ENCODE results near the gene GDE1.

GDE1 gene

GRCh38 chr16:19486051-19486450 lies 35.8 kb downstream of the GDE1 start:
- Histone ChIP-seq H3K27ac (ENCODE audit: low read depth, low read length) (no peak overlapping the region), H3K9me2 (replicated peaks; ENCODE audit: insufficient read depth, low read length) (no peaks in the 10 kb centered on the region), H2AFZ (ENCODE audit: low read depth, low read length, severe bottlenecking) (no peak overlapping the region), H3F3A (ENCODE audit: insufficient read depth) (no peaks in the 10 kb centered on the region), H3K9me3 (ENCODE audit: insufficient read depth, low read length) (no peaks in the 10 kb centered on the region), H3K4me3 (ENCODE audit: insufficient read depth, low read length, poor library complexity, severe bottlenecking) (no peak overlapping the region), H3K9ac (ENCODE audit: low read length) (no peak overlapping the region), H4K20me1 (ENCODE audit: low read depth, low read length) (no peaks in the 10 kb centered on the region), H3K4me2 (ENCODE audit: low read depth, low read length, poor library complexity, severe bottlenecking) (no peak overlapping the region), H3K79me2 (ENCODE audit: insufficient read depth, low read length) (no peaks in the 10 kb centered on the region), H3K36me3 (ENCODE audit: low read length) (no peaks in the 10 kb centered on the region), H3K27me3 (ENCODE audit: low read length) (no peaks in the 10 kb centered on the region)
- no peak for TF ChIP-seq CTCF (IDR thresholded peaks at IDR 0.05; ENCODE audit: insufficient read depth, low read length, poor library complexity, severe bottlenecking)

- no peak overlapping the region for H3K4me3 ChIP-seq (ENCODE audit: insufficient read depth, low read length, poor library complexity, severe bottlenecking)
- no peaks in the 10 kb centered on the region for H3K27me3 ChIP-seq (ENCODE audit: low read length)
- H3K4me2 ChIP-seq (ENCODE audit: low read depth, low read length, poor library complexity, severe bottlenecking), result no peak overlapping the region
- TF ChIP-seq CTCF (IDR thresholded peaks at IDR 0.05; ENCODE audit: insufficient read depth, low read length, poor library complexity, severe bottlenecking) (no peak), EZH2phosphoT487 (conservative IDR thresholded peaks at IDR 0.05; ENCODE audit: low read length) (no peak)
- no peak overlapping the region for H3K9ac ChIP-seq (ENCODE audit: low read length)
- no peaks in the 10 kb centered on the region for H4K20me1 ChIP-seq (ENCODE audit: low read depth, low read length)
- H3K36me3 ChIP-seq (ENCODE audit: low read length), result no peaks in the 10 kb centered on the region
- H3F3A ChIP-seq (ENCODE audit: insufficient read depth), result no peaks in the 10 kb centered on the region
- H3K9me2 ChIP-seq (replicated peaks; ENCODE audit: insufficient read depth, low read length), result no peaks in the 10 kb centered on the region
- no peaks in the 10 kb centered on the region for H3K9me3 ChIP-seq (ENCODE audit: insufficient read depth, low read length)
- no peaks in the 10 kb centered on the region for H3K79me2 ChIP-seq (ENCODE audit: insufficient read depth, low read length)
- no peak overlapping the region for H3K27ac ChIP-seq (ENCODE audit: low read depth, low read length)
- H2AFZ ChIP-seq (ENCODE audit: low read depth, low read length, severe bottlenecking), result no peak overlapping the region
Measured at GRCh38 chr16:19485611-19486010, 36.3 kb downstream of the GDE1 start.

- Histone ChIP-seq H3K79me2 (ENCODE audit: insufficient read depth, low read length) (no peaks in the 10 kb centered on the region), H3K9me3 (ENCODE audit: insufficient read depth, low read length) (no peaks in the 10 kb centered on the region), H3K4me2 (ENCODE audit: low read depth, low read length, poor library complexity, severe bottlenecking) (no peak overlapping the region), H3K4me3 (ENCODE audit: insufficient read depth, low read length, poor library complexity, severe bottlenecking) (no peak overlapping the region), H3K36me3 (ENCODE audit: low read length) (no peaks in the 10 kb centered on the region), H3K27ac (ENCODE audit: low read depth, low read length) (no peak overlapping the region), H4K20me1 (ENCODE audit: low read depth, low read length) (no peaks in the 10 kb centered on the region), H3F3A (ENCODE audit: insufficient read depth) (no peaks in the 10 kb centered on the region), H3K9me2 (replicated peaks; ENCODE audit: insufficient read depth, low read length) (no peaks in the 10 kb centered on the region), H2AFZ (ENCODE audit: low read depth, low read length, severe bottlenecking) (no peak overlapping the region), H3K9ac (ENCODE audit: low read length) (no peak overlapping the region), H3K27me3 (ENCODE audit: low read length) (no peaks in the 10 kb centered on the region)
- TF ChIP-seq CTCF (IDR thresholded peaks at IDR 0.05; ENCODE audit: insufficient read depth, low read length, poor library complexity, severe bottlenecking) (no peak), EZH2phosphoT487 (conservative IDR thresholded peaks at IDR 0.05; ENCODE audit: low read length) (no peak)
Measured at GRCh38 chr16:19484096-19484495, 37.8 kb downstream of the GDE1 start.

- no peak overlapping the region for H3K9ac ChIP-seq (ENCODE audit: low read length)
- H3K36me3 ChIP-seq (ENCODE audit: low read length), result no peaks in the 10 kb centered on the region
- H3K27ac ChIP-seq (ENCODE audit: low read depth, low read length), result no peak overlapping the region
- H2AFZ ChIP-seq (ENCODE audit: low read depth, low read length, severe bottlenecking), result no peak overlapping the region
- no peaks in the 10 kb centered on the region for H3K9me2 ChIP-seq (replicated peaks; ENCODE audit: insufficient read depth, low read length)
- H3F3A ChIP-seq (ENCODE audit: insufficient read depth), result no peaks in the 10 kb centered on the region
- H3K4me2 ChIP-seq (ENCODE audit: low read depth, low read length, poor library complexity, severe bottlenecking), result no peak overlapping the region
- H4K20me1 ChIP-seq (ENCODE audit: low read depth, low read length), result no peaks in the 10 kb centered on the region
- H3K27me3 ChIP-seq (ENCODE audit: low read length), result no peaks in the 10 kb centered on the region
- no peaks in the 10 kb centered on the region for H3K9me3 ChIP-seq (ENCODE audit: insufficient read depth, low read length)
- no peak for TF ChIP-seq EZH2phosphoT487 (conservative IDR thresholded peaks at IDR 0.05; ENCODE audit: low read length)
- no peak for TF ChIP-seq CTCF (IDR thresholded peaks at IDR 0.05; ENCODE audit: insufficient read depth, low read length, poor library complexity, severe bottlenecking)
- no peaks in the 10 kb centered on the region for H3K79me2 ChIP-seq (ENCODE audit: insufficient read depth, low read length)
- H3K4me3 ChIP-seq (ENCODE audit: insufficient read depth, low read length, poor library complexity, severe bottlenecking), result no peak overlapping the region
Measured at GRCh38 chr16:19482291-19482690, 39.6 kb downstream of the GDE1 start.

All from SU-DHL-6 (cell line).